Sciatic nerve (tissue), 2 donors: ENCODE data around the gene ANKIB1. TPM values are rescaled to one million over a fixed set of nuclear protein-coding genes. Genes with fewer than 3 reads are reported as not detected.
A peak's percentile ranks its signal among the peaks of the same experiment; 100 is the strongest.
"Not testable (repeated sequence)": the region's sequence is repeated elsewhere in the genome, so short reads cannot be mapped to it uniquely, and the experiment has no call there.

ENCODE experiments used
- ATAC-seq: fragments of 200-7000 bp; cut with Tn5 transposase; one replicate; pipeline ENCODE4 v1.9.1; 2020; ENCODE audit warnings: mild to moderate bottlenecking, moderate library complexity
- DNase-seq: peaks from one replicate; pipeline ENCODE4 v3.0.0-alpha.2; 2020; ENCODE audit warnings: low spot score
- intact Hi-C: fragments of 100-400 bp; cut with DNase I; formaldehyde crosslinking; loops from one replicate; pipeline ENCODE4 v1.14.2; 2022
- total RNA-seq: library from RNA; stranded (reverse); fragmentation: NEBNext Ultra II Directional; extraction: Animal tissue kit (Norgen Biotek cat#: 25700); gene quantifications from one replicate; pipeline ENCODE4 v1.2.1, GENCODE V29; 2021
- donor health status: DM: no; HTN: no; CAD: no.
- donor health status: DM: no; HTN: no; CAD: no.

The ANKIB1 gene, protein sequence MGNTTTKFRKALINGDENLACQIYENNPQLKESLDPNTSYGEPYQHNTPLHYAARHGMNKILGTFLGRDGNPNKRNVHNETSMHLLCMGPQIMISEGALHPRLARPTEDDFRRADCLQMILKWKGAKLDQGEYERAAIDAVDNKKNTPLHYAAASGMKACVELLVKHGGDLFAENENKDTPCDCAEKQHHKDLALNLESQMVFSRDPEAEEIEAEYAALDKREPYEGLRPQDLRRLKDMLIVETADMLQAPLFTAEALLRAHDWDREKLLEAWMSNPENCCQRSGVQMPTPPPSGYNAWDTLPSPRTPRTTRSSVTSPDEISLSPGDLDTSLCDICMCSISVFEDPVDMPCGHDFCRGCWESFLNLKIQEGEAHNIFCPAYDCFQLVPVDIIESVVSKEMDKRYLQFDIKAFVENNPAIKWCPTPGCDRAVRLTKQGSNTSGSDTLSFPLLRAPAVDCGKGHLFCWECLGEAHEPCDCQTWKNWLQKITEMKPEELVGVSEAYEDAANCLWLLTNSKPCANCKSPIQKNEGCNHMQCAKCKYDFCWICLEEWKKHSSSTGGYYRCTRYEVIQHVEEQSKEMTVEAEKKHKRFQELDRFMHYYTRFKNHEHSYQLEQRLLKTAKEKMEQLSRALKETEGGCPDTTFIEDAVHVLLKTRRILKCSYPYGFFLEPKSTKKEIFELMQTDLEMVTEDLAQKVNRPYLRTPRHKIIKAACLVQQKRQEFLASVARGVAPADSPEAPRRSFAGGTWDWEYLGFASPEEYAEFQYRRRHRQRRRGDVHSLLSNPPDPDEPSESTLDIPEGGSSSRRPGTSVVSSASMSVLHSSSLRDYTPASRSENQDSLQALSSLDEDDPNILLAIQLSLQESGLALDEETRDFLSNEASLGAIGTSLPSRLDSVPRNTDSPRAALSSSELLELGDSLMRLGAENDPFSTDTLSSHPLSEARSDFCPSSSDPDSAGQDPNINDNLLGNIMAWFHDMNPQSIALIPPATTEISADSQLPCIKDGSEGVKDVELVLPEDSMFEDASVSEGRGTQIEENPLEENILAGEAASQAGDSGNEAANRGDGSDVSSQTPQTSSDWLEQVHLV
- total RNA-seq = 76.8 TPM

DNA sequence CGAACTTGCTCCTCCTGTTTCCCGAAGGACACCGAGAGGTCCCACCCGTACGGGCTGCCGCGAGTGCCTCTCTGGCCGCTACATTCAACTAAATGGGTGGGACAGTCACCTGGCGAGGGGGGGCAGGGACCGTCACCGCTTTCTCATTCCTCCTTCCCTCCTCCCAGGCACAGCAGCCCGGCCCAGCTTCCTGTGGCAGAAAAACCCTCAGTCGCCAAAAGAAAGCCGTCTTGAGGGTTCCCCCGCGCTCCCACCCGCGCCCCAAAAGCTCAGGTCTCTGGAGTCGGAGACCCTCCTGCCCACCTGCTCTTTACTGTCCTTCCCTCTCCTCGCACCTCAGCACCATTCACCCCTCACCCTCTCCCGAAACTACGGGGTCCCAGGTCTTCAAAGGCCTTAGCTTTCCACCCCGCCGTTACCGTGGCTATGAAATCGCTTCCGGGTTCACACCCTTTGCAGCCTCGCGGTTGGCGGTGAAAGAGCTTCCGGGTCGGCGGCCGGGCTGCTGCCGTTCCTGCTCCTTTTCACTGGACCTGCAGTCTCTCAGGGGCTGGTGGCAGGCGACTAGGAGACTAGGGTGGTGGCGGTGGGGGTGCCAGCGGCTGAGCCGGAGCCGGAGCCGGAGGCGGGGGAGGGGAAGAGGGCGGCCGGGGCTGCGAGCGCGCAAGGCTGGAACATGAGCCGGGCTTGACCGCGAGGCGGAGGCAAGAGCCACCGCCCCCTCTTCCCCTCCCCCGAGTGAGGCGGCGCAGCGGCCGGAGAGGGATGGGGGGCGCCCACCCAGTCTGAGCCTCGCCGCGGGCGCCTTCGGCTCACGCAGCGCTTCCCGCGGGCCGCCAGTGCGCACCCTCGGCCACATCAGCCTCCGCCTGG lies at the start of gene ANKIB1, which contains the start of gene KRIT1:
Gene ANKIB1 (plus strand): TSS at position 488 of the 873 bp plus-strand sequence. CDS start 49,005 bp downstream, outside the sequence.
Gene KRIT1 (minus strand): TSS at position 428 of the 873 bp plus-strand sequence. CDS start 3,779 bp downstream, outside the sequence.
- peak; percentile 96 for ATAC-seq
- DNase-seq = peak; percentile 92
- intact Hi-C loops = no loop called here

DNA sequence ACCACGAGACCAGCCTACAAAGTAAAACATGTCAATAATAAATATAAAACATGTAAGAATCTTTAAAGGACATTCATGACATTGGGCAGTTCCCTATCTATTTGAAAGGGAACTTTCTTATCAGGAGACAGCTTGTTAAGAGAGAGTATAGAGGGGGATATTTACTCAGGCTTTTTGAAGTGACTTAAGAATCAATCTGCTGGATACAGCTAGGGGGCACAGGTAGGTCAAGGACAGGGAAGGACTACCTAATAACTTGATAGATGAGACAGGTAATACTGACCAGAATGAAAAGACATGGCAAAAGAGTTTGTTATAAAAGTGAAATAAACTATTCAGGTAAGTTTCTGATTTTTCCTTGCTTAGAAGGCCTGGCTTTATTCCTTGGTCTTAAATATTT lies 45.0 kb upstream of the ANKIB1 start:
- DNase-seq (no peak), ATAC-seq (no peak)
- intact Hi-C loops = no loop called here

GRCh38 chr7:92205987-92206386 lies 39.8 kb upstream of the ANKIB1 start:
- ATAC-seq = no peak
- intact Hi-C loops = no loop called here
- DNase-seq = no peak

DNA sequence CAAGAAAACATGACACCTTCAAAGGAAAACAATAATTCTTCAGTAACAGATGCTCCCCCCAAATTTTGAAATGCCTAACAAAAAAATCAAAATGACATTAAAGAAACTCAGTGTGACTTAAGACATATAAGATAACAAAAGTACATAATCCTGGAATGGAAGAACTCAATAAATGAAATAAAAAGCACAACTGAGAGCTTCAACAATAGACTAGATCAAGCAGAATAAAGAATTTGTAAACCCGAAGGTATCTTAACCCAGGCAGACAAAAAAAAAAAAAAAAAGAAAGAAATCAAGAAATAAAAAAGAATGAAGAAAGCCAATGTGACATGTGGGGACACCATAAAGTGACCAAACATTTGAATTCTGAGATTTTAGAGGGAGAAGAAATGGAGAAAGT lies 39.1 kb upstream of the ANKIB1 start:
- DNase-seq = no peak
- ATAC-seq = no peak
- intact Hi-C loops = no loop called here

GRCh38 chr7:92221766-92222165 lies 24.0 kb upstream of the ANKIB1 start:
- DNase-seq (no peak), ATAC-seq (no peak)
- intact Hi-C loops = no loop called here

- no peak for ATAC-seq
These were observed 18.8 kb upstream of the ANKIB1 start for GRCh38 chr7:92226981-92227380.

DNA sequence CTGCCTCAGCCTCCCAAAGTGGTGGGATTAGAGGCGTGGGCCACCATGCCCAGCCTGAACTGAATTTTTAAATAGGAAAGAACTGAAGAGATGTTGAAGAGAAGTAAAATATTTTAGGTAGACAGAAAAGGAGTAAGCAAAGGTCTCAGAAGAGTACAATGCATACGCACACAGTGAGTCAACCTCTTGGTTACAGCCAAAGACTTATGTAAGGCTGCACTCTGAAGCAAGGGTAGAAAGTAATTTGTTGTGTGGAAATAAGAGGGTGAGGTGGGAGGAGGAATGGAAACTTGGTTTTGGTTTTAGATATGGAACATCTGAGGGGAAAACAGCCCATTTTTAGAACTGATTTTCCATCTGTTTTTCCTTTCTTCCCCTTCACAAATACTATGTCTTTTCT lies 17.7 kb upstream of the ANKIB1 start:
- ATAC-seq (no peak), DNase-seq (no peak)
- intact Hi-C loops = no loop called here

More at GRCh38 chr7:92226981-92227380, 18.8 kb upstream of the ANKIB1 start:
- intact Hi-C loops = no loop called here
- no peak for DNase-seq

- intact Hi-C loops = no loop called here
- ATAC-seq = no peak
- no peak for DNase-seq
These were observed 17.0 kb upstream of the ANKIB1 start for GRCh38 chr7:92228742-92229141.

DNA sequence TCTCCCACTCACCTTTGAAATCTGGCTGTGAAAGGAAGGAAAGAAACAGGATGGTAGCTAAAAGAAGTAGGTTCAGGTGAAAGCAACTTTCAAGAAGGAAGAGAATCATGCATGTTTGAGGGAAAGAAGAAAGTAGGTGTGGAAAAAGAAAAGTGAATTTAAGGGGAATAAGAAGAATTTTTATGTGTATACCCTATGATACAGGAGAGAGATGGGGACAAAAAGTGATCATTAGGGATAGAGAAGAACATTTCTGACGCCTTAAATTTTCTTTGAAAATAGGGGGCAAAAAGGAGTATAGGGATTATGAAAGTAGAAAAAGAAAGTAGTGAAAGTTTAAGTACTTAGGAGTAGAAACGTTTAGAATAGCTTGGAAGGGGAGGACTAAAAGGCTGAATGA lies 15.2 kb upstream of the ANKIB1 start:
- intact Hi-C loops = no loop called here
- DNase-seq (no peak), ATAC-seq (no peak)

GRCh38 chr7:92242972-92243371 lies 2.8 kb upstream of the ANKIB1 start:
- ATAC-seq = no peak
- intact Hi-C loops = no loop called here

DNA sequence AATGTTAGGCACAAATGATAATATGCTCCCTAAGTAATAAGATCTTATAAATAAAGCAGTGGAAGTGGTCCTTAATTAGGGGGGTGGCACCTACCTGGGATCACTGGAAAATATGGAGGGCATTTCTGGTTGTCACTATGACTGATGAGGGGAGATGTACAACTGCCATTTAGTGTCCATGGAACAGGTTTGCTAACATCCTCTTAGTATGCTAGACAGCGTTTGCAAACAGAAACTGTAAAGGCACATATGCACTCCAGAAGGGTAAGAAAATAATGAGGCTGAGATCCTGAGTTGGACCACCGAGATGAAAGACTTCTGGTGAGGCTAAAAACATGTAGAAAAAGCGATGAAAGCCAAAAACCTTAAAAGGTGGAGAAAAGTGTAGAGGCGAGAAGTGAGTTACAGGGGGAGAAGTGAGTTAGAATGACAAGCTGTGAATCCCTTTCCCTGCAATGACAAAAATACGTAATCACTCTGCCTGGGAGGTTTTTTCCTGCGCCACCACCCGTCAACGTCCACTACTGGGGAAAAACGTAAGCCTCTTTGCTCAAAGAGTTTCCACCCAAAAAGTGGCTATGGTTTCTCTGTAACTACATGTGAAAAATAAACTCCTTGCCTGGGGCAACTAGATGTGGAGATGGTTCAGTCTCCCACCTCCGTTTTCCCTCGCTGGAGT lies 827 bp upstream of the ANKIB1 start:
- DNase-seq = no peak
- intact Hi-C loops = no loop called here
- peak; percentile 28 for ATAC-seq

More at GRCh38 chr7:92242972-92243371, 2.8 kb upstream of the ANKIB1 start:
- DNase-seq = no peak

DNA sequence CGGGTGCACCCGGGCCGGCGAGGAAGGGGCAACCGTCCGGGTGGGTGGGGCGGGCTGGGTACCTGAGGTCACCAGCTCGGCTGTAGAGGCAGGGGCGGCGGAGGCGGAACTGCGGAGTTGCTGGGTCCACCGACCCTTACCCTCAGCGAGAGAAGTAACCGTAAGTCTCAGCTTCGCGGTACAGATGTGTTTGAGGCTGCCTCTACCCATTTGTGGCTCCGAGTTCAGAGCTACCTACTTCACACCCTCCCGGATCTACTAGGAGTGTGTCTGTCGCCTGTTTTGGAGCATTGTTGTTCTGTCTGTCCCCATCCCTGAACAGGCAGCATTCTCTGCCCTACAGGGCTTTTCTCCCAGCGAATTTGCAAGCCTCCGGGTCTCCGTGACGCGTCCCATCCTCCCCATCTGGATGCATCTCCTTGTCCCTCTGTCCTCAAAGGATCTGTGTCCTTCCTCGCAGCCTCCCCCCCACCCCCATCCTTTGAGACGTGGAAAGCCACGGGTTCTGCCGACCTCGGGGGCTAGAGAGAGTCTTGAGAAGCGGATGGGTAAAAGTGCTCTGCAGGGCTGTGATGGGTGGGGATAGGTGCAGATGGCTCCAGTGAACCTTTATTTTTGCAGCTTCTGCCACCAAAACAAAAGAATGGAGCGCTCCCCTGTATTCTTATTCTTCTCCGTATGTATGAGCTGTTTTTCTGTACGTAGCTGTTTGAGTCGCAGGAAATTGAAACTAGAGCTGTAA lies 757 bp downstream of the ANKIB1 start:
- intact Hi-C loops = no loop called here
- DNase-seq (no peak), ATAC-seq (peak; percentile 45)

GRCh38 chr7:92250603-92251002 lies 4.8 kb downstream of the ANKIB1 start:
- ATAC-seq (no peak), DNase-seq (no peak)
- intact Hi-C loops = no loop called here

- intact Hi-C loops = no loop called here
These were observed 5.4 kb downstream of the ANKIB1 start for GRCh38 chr7:92251181-92251580.

GRCh38 chr7:92253251-92253650 lies 7.5 kb downstream of the ANKIB1 start:
- ATAC-seq (no peak), DNase-seq (no peak)
- intact Hi-C loops = no loop called here

More at GRCh38 chr7:92251181-92251580, 5.4 kb downstream of the ANKIB1 start:
- ATAC-seq = no peak
- no peak for DNase-seq

DNA sequence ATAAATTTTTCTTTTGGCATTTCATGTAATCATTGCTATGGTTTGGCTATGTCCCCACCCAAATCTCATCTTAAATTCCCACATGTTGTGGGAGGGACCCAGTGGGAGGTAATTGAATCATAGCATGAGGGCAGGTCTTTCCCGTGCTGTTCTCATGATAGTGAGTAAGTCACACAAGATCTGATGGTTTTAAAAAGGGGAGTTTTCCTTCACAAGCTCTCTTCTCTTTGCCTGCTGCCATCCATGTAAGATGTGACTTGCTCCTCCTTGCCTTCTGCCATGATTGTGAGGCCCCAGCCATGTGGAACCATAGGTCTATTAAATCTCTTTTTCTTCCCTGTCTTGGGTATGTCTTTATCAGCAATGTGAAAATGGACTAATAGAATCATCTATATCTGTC lies 9.0 kb downstream of the ANKIB1 start:
- intact Hi-C loops, DNase-seq, ATAC-seq: not testable (repeated sequence)

GRCh38 chr7:92255308-92255707 lies 9.5 kb downstream of the ANKIB1 start:
- ATAC-seq (peak; percentile 49), DNase-seq (no peak)
- intact Hi-C loops = no loop called here
